NCI-H510A treated with DMSO at 0.1 percent for 48 hours (cell line): Measurements from ENCODE around the gene CBL.
A peak's percentile ranks its signal among the peaks of the same experiment; 100 is the strongest.
"Not testable (repeated sequence)": the region's sequence is repeated elsewhere in the genome, so short reads cannot be mapped to it uniquely, and the experiment has no call there.

Experiments
- DNase-seq: peaks from one replicate; lab custom pipeline; 2025; lab: John Stamatoyannopoulos, UW

The CBL gene

DNA sequence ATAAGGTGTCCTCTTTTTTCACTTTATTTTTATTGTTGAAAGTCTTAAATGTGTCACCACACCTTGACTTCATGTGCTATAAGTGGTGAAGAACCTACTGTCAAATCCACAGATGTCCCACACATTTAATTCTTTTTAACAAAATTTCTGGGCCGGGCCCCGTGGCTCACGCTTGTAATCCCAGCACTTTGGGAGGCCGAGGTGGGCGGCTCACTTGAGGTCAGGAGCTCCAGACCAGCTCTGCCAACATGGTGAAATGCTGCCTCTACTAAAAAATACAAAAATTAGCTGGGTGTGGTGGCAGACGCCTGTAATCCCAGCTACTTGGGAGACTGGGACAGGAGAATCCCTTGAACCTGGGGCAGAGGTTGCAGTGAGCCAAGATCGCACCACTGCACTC is 3.0 kb downstream of the CBL start:
- no peak for DNase-seq

DNA sequence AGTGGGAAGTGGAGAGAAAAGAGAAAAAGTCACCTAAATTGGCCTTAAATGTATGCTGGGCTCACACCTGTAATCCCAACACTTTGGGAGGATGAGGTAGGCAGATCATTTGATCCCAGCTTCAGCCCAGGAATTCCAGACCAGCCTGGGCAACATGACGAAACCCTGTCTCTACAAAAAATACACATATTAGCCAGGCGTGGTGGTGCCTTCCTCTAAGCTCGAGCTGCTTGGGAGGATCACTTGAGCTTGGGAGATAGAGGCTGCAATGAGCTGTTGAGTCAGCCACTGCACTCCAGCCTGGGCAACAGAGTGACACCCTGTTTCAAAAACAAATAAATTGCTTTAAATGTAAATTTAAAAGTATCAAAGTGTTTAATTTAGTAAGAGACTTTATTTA is 3.9 kb downstream of the CBL start:
- DNase-seq, result no peak

DNA sequence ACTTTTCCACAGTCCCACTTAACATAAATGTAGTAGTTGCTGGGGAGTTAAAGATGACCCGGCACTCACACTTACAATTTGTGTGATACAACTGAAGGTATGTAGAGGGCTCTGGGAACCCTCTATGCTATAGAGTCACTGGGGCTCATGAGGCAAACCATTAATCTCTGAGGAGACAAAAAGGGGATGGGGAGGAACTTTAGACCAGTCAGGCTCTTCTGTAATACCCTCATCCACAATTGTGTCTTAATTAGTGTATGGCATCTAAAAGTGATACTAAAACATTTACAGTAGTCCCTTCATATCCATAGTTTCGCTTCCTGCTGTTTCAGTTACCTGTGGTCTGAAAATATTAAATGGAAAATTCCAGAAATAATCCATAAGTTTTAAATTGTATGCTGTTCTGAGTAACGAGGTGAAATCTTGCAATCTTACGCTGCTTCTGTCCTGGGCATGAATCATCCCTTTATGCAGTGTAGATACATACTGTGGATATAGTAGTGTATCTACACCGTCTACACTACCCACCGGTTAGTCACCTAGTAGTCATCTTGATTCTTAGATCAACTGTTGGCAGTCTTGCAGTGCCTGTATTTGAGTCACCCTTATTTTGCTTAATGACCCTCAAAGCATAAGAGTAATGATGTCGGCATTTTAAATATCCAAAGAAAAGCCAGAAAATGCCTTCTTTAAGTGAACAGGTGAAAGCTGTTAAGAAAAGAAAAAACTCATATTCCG is 12.2 kb downstream of the CBL start:
- DNase-seq, result no peak

DNA sequence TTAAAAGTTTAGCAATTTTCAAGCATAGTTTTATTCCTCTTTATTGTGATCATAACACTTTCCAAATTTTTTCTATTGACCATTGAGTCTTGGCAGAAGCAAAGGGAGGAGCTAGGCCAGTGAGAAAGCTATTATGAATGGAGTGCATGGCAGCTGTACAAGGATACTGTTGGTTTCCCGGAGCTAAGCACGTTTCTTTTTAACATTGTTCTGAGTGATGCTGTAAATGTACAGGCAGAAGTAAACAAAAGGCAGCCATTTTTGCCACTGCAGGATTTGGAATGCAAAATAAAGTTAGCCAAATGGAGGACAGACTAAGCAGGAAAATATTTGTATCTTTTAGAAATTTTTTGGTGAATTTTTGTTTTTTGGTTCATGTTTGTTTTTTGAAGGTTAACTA is 16.2 kb downstream of the CBL start:
- DNase-seq, result peak; percentile 75

DNA sequence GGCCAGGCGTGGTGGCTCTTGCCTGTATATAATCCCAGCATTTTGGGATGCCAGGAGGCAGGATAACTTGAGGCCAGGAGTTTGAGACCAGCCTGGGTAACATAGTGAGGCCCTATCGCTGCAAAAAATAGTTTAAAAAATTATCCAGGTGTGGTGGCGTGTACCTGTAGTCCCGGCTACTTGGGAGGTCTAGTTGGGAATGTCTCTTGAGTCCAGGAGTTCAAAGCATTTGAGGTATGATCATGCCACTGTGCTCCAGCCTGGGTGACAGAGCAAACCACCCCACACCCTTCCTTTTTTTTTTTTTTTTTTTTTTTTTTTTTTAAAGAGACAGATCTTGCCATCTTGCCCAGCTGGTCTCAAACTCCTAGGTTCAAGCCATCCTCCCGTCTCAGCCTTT is 16.8 kb downstream of the CBL start:
- DNase-seq, result no peak

DNA sequence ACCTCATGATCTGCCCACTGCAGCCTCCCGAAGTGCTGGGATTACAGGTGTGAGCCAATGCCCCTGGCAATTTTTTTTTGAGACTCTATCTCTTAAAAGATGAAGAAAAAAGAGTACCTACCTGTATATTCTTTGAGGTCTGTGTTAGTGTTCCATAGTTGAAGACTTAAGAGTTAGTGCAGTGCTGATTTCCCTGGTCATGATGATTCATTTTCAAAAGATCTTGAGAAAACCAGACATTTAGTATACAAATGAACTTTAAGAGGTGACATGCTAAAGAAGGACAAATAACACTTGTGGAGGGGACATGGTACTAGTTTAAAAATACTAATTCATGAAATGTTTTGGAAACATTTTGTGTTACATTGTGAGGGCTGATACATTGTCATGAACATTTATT is 17.7 kb downstream of the CBL start:
- no peak for DNase-seq

DNA sequence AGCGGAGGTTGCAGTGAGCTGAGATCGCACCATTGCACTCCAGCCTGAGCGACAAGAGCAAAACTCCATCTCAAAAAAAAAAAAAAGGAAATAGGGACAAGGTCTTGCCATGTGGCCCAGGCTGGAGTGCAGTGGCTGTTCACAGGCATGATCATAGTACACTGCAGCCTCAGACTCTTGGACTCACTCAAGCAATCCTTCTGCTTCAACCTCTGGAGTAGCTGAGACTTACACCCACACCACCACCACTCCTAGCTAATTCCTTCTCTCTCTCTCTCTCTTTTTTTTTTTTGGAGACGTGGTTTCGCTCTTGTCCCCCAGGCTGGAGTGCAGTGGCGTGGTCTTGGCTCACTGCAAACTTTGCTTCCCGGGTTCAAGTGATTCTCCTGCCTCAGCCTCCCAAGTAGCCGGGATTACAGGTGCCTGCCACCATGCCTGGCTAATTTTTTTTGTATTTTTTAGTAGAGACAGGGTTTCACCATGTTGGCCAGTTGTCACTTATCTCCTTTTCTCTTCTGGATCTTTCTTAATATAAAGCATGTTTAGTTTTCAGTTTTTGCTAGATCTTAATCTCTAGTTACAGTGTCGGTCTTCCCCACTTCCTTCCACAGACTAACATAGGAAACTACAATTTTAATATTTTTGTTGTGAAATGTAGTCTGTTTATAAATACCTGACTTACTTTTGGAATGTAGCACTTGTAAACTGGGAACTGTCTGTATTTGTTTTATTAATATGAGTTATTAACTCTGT is 22.6 kb downstream of the CBL start:
- not testable (repeated sequence) for DNase-seq

DNA sequence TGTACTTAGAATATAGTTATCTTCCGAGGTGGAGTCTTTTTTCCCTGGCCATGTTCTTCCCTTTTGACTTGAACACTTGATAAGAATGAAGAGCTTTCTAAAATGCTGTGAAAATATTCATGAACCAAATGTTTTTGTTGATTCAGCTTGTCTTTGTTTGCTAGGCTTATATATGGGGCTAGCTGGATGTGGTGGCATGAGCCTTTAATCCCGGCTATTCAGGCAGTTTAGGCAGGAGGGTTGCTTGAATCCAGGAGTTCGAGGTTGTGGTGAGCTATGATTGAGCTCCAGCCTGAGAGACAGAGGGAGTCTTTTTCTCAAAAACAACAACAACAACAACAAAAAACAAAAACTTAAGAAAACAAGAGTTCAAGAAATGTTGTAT is 23.1 kb downstream of the CBL start:
- DNase-seq, result no peak

DNA sequence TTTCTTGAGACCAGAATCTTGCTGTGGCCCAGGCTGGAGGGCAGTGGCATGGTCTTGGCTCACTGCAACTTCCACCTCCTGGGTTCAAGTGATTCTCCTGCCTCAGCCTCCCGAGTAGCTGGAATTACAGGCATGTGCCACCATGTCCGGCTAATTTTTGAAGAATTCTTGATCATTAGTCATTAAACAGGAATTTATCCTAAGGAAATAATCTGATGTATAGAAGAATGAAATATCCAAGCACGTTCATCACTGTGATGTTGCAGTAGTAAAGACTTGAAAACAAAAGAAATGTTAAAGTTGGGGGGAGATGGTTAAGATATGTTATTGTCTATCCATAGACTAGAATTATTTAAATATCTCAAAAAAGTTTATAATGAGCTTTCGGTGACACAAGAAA is 23.6 kb downstream of the CBL start:
- DNase-seq, result no peak

DNA sequence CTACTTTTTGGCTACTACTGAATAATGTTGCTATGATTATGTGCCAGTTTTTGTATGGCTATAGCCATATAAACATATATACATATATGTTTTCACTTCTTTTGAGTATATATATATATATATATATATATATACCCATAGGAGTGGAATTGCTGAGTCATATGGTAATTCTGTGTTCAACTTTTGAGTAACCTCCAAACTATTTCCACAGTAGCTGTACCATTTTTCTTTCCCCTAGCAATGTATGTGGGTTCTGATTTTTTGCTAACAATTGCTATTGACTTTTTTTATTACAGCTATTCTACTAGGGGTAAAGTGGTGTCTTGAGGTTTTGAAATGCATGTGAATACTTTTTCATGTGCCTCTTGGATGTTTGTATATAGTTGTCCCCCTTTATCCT is 30.4 kb downstream of the CBL start:
- no peak for DNase-seq

DNA sequence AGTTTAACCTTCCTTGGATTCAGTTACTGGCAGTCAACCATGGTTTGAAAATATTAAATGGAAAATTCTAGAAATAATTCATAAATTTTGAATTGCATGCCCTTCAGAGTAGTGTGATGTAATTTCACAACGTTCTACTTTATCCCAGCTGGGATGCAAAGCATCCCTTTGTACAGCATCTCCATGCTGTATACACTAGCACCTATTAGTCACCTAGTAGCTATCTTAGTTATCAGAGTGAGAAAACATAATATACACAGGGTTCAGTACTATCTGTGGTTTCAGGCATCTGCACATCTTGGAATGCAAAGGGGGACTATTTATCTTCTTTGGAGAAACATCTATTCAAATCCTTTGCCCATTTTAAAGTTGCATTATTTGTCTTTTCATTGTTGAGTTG is 30.8 kb downstream of the CBL start:
- no peak for DNase-seq

DNA sequence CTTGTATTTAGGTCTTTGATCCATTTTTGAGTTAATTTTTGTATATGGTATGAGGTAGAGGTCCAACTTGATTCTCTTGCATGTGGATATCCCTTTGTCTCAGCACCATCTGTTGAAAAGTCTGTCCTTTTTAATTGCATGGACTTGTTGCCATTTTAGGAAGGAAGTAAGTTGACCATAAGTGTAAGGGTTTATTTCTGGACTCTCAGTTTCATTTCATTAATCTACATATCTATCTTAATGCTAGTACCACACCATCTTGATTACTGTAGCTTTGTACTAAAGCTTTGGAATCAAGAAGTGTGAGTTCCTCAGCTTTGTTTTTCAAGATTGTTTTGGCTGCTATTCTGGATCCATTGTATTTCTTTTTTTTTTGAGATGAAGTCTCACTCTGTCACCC is 31.4 kb downstream of the CBL start:
- DNase-seq, result no peak

DNA sequence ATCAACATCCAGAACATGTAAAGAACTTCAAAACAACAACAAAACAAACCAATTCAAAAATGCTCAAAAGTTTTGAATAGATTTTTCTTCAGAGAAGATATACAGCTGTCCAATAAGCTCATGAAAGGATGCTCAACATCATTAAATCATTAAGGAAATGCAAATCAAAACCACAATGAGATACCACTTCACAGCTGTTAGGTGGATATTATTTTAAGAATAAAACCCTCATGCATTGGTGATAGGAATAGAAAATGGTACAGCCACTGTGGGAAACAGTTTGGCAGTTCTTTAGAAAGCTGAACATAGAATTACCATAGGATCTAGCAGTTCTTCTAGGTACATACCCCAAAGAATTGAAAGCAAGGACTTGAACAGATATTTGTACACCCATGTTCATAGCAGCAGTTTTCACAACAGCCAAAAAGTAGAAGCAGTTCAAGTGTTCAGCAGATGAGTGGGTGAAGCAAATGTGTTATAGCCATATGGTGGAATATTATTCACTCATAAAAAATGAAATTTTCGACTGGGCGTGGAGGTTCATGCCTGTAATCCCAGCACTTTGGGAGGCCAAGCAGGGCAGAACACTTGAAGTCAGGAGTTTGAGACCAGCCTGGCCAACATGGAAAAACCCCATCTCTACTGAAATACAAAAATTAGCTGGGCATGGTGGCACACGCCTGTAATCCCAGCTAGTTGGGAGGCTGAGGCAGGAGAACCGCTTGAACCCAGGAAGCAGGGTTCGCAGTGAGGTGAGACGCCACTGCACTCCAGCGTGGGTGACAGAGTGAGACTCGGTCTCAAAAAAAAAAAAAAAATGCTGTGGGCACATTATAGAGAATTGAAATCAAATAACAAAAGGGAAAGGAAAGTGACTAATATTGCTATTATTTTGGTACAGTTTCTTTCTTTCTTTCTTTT is 42.9 kb downstream of the CBL start:
- no peak for DNase-seq

DNA sequence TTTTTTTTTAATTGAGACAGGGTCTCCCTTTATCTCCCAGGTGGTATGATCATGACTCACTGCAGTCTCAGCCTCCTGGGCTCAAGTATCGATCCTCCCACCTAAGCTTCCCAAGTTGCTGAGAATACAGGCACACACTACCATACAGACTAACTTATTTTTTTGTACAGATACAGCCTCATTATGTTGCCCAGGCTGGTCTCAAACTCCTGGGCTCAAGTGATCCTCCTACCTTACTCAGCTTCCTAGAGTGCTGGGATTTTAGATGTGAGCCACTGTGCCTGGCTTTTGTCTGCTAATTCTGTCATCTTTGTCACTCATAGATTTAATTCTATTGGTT is 43.5 kb downstream of the CBL start:
- DNase-seq, result no peak

DNA sequence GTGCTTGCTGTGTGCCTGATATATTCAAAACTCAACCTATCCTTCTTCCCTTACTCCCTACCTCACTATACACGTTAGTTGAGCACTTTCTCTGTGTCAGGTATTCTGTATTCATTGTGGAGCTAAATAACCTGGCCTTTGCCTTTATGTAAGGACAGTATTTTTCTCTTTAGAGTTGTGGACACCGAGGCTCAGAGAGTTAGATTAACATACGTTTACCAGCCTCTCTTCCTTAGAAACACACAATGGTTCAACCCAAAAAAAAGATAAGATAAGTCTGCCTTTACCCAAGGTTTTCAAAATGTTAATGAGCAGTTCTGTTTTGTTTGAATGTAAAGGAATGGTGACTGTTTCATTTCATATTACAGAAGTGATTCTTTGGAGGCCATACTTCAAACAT is 45.0 kb downstream of the CBL start:
- no peak for DNase-seq

DNA sequence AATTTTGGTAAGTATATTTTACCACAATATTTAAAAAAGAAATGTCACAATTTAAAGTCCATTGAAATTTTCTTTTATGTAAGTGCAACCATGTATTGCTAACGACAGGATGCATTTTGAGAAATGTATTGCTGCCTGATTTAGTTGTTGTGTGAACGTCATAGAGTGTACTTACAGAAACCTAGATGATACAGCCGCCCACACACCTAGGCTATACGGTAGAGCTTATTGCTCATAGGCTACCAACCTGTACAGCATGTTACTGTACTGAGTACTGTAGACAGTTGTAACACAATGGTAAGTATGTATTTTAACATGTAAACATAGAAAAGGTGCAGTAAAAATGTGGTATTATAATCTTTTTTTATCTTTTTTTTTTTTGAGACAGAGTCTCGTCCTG is 48.1 kb downstream of the CBL start:
- no peak for DNase-seq

DNA sequence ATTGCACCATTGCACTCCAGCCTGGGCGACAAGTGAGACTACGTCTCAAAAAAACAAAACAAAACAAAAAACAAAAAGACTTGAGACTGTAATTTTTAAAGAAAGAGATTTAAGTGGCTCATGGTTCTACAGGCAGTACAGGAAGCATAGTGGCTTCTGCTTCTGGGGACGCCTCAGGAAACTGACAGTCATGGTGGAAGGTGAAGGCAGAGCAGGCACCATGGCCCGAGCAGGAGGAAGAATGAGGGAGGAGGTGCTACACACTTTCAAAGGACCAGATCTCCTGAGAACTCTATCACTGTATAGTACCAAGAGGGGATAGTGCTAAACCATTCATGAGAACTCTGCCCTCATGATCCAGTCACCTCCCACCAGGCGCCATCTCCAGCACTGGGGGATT is 52.0 kb downstream of the CBL start:
- DNase-seq, result no peak

DNA sequence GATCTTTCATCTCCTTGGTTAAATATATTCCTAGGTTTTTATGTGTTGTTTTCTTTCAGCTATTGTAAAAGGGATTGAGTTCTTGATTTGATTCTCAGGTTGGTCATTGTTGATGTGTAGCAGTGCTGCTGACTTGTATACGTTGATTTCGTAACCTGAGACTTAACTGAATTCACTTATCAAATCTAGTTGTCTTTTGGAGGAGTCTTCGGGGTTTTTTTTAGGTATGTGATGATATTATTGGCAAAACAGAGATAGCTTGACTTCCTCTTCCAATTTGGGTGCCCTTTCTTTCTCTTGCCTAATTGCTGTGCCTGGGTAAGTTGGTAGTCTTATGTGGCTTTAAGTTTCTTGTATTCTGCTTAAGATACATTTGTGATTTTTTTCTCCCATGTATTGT is 52.8 kb downstream of the CBL start:
- DNase-seq, result no peak

DNA sequence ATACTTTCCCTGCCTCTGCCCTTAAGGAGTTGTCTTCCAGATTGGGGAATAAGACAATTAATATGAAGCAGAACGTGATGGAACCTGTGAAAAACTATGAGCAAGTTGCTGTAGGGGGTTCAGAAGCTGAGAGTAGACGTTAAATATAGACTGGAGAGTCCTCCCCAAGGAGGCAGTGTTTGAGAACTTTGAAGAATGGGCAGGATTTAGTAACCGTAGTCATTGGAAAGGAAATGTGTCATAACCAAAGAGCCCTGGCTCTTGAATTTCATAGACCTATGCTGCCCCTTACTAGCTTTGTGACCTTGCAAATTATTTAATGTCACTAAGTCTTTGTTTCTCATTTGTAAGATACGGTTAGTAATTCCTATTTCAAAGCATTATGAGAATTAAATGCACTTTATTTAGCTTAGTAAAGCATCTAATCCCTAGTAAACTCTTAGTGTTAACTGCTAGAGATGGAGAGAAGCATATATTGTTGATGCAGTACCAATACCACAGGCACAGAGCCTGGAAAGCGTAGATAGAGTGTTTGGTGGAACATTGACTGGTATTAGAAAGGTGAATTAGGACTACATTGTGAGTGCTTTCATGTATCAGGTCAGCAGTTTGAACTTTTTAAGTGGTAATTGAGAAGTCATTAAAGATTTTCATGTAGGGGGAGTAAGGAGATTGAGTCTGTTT is 56.7 kb downstream of the CBL start:
- no peak for DNase-seq

DNA sequence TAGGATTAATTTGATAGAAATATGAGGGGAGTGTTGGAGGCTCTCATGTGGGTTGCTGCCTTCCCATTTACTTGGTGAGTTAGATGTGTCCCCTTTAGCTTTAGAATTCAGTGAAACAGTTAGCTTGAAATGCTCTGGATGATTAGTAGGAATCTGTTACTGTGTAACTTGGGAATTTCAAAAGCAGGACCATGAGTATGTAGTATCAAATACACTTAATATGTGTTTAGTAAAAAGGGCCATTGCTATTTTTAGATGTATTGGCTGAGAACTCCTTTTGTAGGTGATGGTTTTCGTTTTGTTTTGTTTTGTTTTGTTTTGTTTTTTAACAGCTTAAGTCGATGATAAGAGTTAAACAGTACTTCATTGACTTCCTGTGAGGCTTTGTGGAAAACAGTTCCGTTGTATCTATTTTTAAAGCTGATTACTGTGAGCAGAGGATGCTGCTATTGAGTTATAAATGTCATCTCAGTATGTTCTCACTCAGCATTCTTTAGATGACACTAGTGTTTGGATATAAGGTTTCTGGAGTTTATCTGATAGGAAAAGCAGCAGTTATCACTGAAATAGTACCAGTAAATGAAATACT is 57.3 kb downstream of the CBL start:
- DNase-seq, result no peak

DNA sequence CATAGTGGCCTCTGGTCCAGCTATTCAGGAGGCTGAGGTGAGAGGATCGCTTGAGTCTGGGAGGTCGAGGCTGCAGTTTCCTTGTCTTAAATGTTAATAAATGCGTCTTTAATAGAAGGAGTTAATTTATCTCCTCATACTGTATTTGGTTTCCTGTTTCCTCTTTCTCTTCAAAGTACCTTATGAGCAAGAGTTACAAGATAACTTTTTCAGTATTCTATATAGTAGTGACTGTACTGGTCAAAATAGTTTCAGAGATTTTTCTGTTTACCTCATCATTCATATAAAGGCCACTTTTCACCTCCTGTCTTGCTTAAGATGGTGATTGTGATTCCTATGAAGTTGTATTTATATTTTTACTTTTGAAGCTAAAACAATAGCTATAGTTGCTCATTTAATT is 59.9 kb downstream of the CBL start:
- DNase-seq, result no peak
